Measurements from ENCODE around the gene KLHL1.

DNA sequence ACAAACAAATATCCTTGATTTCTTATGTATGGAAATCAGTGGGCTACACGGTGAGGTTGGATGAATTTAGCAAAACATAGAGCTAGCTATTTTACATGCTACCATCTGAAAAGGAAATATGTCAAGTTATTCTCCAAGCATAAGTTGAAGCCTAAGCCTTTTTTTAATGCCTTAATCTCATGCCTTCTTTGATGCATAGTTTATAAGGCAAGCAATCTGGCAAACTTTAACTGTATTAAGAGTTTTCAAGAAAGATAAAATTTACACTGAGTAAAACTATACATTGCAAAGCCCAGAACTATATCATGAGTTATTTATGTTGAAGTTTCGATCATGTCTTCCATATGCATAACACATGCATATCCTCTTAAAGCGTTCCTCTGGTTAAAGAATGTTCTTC, 85.6 kb downstream of the KLHL1 start:
- TF ChIP-seq EZH2phosphoT487 (IDR thresholded peaks at IDR 0.05; ENCODE audit: insufficient read depth, low read depth) (no peak), EZH2 (IDR thresholded peaks at IDR 0.05; ENCODE audit: insufficient read depth, poor library complexity, severe bottlenecking) (no peak)

Measured in GM23248 (cell line).